Measurements from ENCODE around the gene PHACTR3.

PHACTR3 gene

GRCh38 chr20:59648466-59649070 is 44.2 kb downstream of the PHACTR3 start:
- DNase-seq, result no peak

- no peak for DNase-seq
These were observed 46.1 kb downstream of the PHACTR3 start for GRCh38 chr20:59650418-59650817.

GRCh38 chr20:59652381-59652780 is 48.0 kb downstream of the PHACTR3 start:
- DNase-seq, result no peak

- DNase-seq, result no peak
These were observed 52.1 kb downstream of the PHACTR3 start for GRCh38 chr20:59656417-59656816.

- DNase-seq, result no peak
These were observed 53.2 kb downstream of the PHACTR3 start for GRCh38 chr20:59657459-59658046.

GRCh38 chr20:59660471-59660870 is 56.1 kb downstream of the PHACTR3 start:
- no peak for DNase-seq

- DNase-seq, result no peak
These were observed 56.8 kb downstream of the PHACTR3 start for GRCh38 chr20:59661153-59661552.

GRCh38 chr20:59661621-59662020 is 57.3 kb downstream of the PHACTR3 start:
- DNase-seq, result no peak

- no peak for DNase-seq
These were observed 57.8 kb downstream of the PHACTR3 start for GRCh38 chr20:59662161-59662560.

- DNase-seq, result no peak
These were observed 58.6 kb downstream of the PHACTR3 start for GRCh38 chr20:59662856-59663512.

GRCh38 chr20:59663513-59664060 is 59.2 kb downstream of the PHACTR3 start:
- DNase-seq, result no peak

- no peak for DNase-seq
These were observed 60.1 kb downstream of the PHACTR3 start for GRCh38 chr20:59664421-59664941.

- no peak for DNase-seq
These were observed 61.6 kb downstream of the PHACTR3 start for GRCh38 chr20:59665656-59666555.

- DNase-seq, result no peak
These were observed 62.2 kb downstream of the PHACTR3 start for GRCh38 chr20:59666586-59666985.

- DNase-seq, result no peak
These were observed 62.8 kb downstream of the PHACTR3 start for GRCh38 chr20:59667131-59667530.

GRCh38 chr20:59667981-59668515 is 63.7 kb downstream of the PHACTR3 start:
- DNase-seq, result no peak

GRCh38 chr20:59668926-59669850 is 64.8 kb downstream of the PHACTR3 start:
- DNase-seq, result no peak

GRCh38 chr20:59670786-59671492 is 66.6 kb downstream of the PHACTR3 start:
- no peak for DNase-seq

GRCh38 chr20:59671661-59672471 is 67.5 kb downstream of the PHACTR3 start:
- no peak for DNase-seq

GRCh38 chr20:59672576-59672975 is 68.2 kb downstream of the PHACTR3 start:
- no peak for DNase-seq

Data from T-helper 2 cell (primary cell).